MM.1S (cell line): ENCODE measurements around the gene POMP.

ENCODE experiments used
- DNase-seq: peaks from one replicate; pipeline ENCODE4 v3.0.0-alpha.2; 2015
- H2AFZ ChIP-seq: fragments of 300-600 bp; sonication (generic); 2 replicates; pipeline ENCODE4 v1.6.0; 2016; ENCODE audit warnings: antibody characterized with exemption, low read length
- H3F3A ChIP-seq: fragments of 300-600 bp; sonication (generic); 2 replicates; pipeline ENCODE4 v1.6.1; 2016; ENCODE audit warnings: mild to moderate bottlenecking, antibody characterized with exemption, low read length, moderate library complexity, mixed read lengths; ENCODE audit not compliant: insufficient read depth
- H3K27ac ChIP-seq: fragments of 300-600 bp; sonication (generic); 2 replicates; pipeline ENCODE4 v1.5.1; 2016; ENCODE audit warnings: mild to moderate bottlenecking, low read length
- H3K27me3 ChIP-seq: fragments of 300-600 bp; sonication (generic); replicated peaks from 2 replicates; pipeline ENCODE4 v1.6.0; 2016; ENCODE audit warnings: low read length; ENCODE audit not compliant: insufficient read depth
- H3K36me3 ChIP-seq: fragments of 300-600 bp; sonication (generic); replicated peaks from 2 replicates; pipeline ENCODE4 v1.6.1; 2016; ENCODE audit warnings: mild to moderate bottlenecking, low read length, mixed read lengths; ENCODE audit not compliant: insufficient read depth
- H3K4me1 ChIP-seq: fragments of 300-600 bp; sonication (generic); 2 replicates; pipeline ENCODE4 v1.6.1; 2016; ENCODE audit warnings: low read length, mixed read lengths
- H3K4me2 ChIP-seq: fragments of 300-600 bp; sonication (generic); 2 replicates; pipeline ENCODE4 v1.6.0; 2016; ENCODE audit warnings: low read depth, low read length
- H3K4me3 ChIP-seq: fragments of 300-600 bp; sonication (generic); 2 replicates; pipeline ENCODE4 v1.5.1; 2016; ENCODE audit warnings: low read length, mixed read lengths
- H3K79me2 ChIP-seq: fragments of 300-600 bp; sonication (generic); 2 replicates; pipeline ENCODE4 v1.6.1; 2016; ENCODE audit warnings: mixed run types, low read length, mixed read lengths
- H3K9ac ChIP-seq: fragments of 300-600 bp; sonication (generic); 2 replicates; pipeline ENCODE4 v1.6.1; 2016; ENCODE audit warnings: low read length, mixed read lengths
- H3K9me2 ChIP-seq: fragments of 300-600 bp; sonication (generic); replicated peaks from 2 replicates; pipeline ENCODE4 v1.6.1; 2016; ENCODE audit warnings: mild to moderate bottlenecking, low read length, mixed read lengths; ENCODE audit not compliant: insufficient read depth
- H3K9me3 ChIP-seq: fragments of 300-600 bp; sonication (generic); replicated peaks from 2 replicates; pipeline ENCODE4 v1.6.1; 2016; ENCODE audit warnings: mild to moderate bottlenecking, low read length, mixed read lengths; ENCODE audit not compliant: insufficient read depth
- H4K20me1 ChIP-seq: fragments of 300-600 bp; sonication (generic); 2 replicates; pipeline ENCODE4 v1.6.1; 2016; ENCODE audit warnings: mild to moderate bottlenecking, low read length, moderate library complexity, mixed read lengths; ENCODE audit not compliant: insufficient read depth
- EZH2 ChIP-seq: fragments of 300-600 bp; sonication (generic); optimal IDR thresholded peaks from 2 replicates; pipeline ENCODE3; 2017; ENCODE audit warnings: low read depth, mild to moderate bottlenecking, antibody characterized with exemption, low read length, mixed read lengths
- EZH2phosphoT487 ChIP-seq: fragments of 300-600 bp; sonication (generic); IDR thresholded peaks from 2 replicates; pipeline ENCODE4 v1.6.1; 2018; ENCODE audit warnings: antibody characterized with exemption, low read length
- TF ChIP-seq, protein P1 (sequence below): fragments of 300-600 bp; sonication (generic); IDR thresholded peaks from 2 replicates; pipeline ENCODE4 v1.5.1; 2016; ENCODE audit warnings: antibody characterized with exemption, low read length, mixed read lengths

The POMP gene

DNA sequence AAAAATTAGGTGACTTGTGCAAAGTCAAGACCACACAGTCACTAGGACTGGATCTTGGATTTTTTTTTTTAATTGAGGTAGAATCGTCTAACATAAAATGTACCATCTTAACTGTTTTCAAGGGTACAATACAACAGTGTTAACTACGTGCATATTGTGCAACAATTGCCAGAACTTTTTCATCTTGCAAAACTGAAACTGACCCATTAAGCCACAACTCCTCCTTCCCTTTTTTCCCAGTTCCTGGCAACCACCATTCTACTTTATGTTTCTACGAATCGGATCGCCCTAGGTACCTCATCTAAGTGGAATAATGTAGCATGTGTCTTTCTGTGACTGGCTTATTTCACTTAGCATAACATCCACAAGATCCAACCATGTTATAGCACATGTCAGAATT lies 37.5 kb upstream of the POMP start:
- H3K9me2 ChIP-seq = no peaks in the 10 kb centered on the region
- DNase-seq = no peak
- H3K4me2 ChIP-seq = no peak overlapping the region
- H3F3A ChIP-seq = no peaks in the 10 kb centered on the region
- H4K20me1 ChIP-seq = no peaks in the 10 kb centered on the region
- no peak overlapping the region for H2AFZ ChIP-seq
- H3K9me3 ChIP-seq = no peaks in the 10 kb centered on the region
- no peaks in the 10 kb centered on the region for H3K36me3 ChIP-seq
- no peak overlapping the region for H3K27ac ChIP-seq
- no peak overlapping the region for H3K4me3 ChIP-seq
- H3K9ac ChIP-seq = no peak overlapping the region
- H3K27me3 ChIP-seq = no peaks in the 10 kb centered on the region
- H3K79me2 ChIP-seq = no peaks in the 10 kb centered on the region
- no peak for TF ChIP-seq EZH2
- no peak for TF ChIP-seq EZH2phosphoT487
- TF ChIP-seq, protein P1, sequence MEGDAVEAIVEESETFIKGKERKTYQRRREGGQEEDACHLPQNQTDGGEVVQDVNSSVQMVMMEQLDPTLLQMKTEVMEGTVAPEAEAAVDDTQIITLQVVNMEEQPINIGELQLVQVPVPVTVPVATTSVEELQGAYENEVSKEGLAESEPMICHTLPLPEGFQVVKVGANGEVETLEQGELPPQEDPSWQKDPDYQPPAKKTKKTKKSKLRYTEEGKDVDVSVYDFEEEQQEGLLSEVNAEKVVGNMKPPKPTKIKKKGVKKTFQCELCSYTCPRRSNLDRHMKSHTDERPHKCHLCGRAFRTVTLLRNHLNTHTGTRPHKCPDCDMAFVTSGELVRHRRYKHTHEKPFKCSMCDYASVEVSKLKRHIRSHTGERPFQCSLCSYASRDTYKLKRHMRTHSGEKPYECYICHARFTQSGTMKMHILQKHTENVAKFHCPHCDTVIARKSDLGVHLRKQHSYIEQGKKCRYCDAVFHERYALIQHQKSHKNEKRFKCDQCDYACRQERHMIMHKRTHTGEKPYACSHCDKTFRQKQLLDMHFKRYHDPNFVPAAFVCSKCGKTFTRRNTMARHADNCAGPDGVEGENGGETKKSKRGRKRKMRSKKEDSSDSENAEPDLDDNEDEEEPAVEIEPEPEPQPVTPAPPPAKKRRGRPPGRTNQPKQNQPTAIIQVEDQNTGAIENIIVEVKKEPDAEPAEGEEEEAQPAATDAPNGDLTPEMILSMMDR = no peak
- no peaks in the 10 kb centered on the region for H3K4me1 ChIP-seq

DNA sequence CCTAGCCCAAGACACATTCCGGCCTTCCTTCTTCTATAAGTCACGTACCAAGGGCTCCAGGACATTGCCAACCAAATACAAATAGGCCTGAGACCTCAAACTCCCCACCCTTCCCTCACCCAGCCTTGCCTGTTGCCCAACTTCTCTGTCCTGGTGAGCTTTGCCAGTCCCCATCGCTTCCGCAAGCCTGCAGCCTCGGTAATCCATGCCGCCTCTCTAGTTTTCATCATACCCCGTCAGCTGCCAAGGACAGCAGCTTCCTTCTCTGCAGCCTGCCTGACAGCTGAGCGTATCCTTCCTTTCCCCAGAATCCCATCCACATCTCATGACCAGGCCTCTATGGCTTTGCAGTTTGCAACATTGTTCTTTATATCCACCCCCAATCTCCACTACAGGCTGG lies 36.6 kb upstream of the POMP start:
- H3K4me1 ChIP-seq = no peaks in the 10 kb centered on the region

DNA sequence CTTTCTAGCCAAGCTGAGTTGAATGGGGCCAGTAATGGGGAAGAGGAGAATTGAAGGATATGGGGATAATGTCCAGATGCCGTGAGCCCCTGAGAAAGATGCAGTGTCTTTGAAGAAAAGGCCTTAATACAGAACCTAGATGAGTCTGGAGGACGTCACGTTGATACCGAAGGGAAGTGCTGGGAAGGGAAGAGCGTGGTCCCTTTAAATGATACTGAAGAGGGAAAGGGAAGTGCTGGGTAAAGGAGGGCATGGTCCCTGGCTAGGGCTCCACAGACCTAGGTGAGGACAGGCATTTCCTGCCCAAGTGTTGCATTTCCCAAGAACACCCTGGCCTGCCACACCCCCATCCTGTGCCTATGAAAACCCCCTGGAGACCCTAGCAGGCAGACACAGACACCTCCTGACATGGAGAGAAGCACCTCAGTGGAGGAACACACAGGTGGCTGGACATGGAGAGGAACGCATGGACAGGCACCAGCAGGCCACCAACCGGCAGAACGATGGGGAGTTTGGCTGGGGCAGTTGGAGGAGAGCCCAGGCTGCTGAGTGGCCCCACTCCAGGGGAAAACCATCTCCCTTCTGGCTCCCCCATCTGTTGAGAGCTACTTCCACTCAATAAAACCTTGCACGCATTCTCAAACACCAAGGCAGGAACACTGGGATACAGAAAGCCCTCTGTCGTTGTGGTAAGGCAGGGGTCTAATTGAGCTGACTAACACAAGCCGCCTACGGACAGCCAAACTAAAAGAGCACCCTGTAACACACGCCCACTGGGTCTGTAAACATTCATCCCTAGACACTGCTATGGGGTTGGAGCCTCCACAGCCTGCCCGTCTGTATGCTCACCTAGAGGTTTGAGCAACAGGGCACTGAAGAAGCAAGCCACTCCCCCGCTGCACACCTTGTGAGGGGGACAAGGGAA lies 34.9 kb upstream of the POMP start:
- H3K4me1 ChIP-seq = no peaks in the 10 kb centered on the region
- no peak overlapping the region for H3K27ac ChIP-seq
- no peaks in the 10 kb centered on the region for H3K9me3 ChIP-seq
- TF ChIP-seq, protein P1 = no peak
- TF ChIP-seq EZH2 (no peak), EZH2phosphoT487 (no peak)
- no peaks in the 10 kb centered on the region for H4K20me1 ChIP-seq
- H3K4me3 ChIP-seq = no peak overlapping the region
- H2AFZ ChIP-seq = no peak overlapping the region
- DNase-seq = no peak
- no peak overlapping the region for H3K4me2 ChIP-seq
- H3F3A ChIP-seq = no peaks in the 10 kb centered on the region
- H3K79me2 ChIP-seq = no peaks in the 10 kb centered on the region
- no peaks in the 10 kb centered on the region for H3K36me3 ChIP-seq
- H3K9ac ChIP-seq = no peak overlapping the region
- no peaks in the 10 kb centered on the region for H3K9me2 ChIP-seq
- H3K27me3 ChIP-seq = no peaks in the 10 kb centered on the region

More for the DNA sequence above, 36.6 kb upstream of the POMP start:
- no peaks in the 10 kb centered on the region for H3K27me3 ChIP-seq
- no peak overlapping the region for H3K4me2 ChIP-seq
- no peaks in the 10 kb centered on the region for H3K9me2 ChIP-seq
- no peak overlapping the region for H3K4me3 ChIP-seq
- H4K20me1 ChIP-seq = no peaks in the 10 kb centered on the region
- no peaks in the 10 kb centered on the region for H3K79me2 ChIP-seq
- H3K27ac ChIP-seq = no peak overlapping the region
- no peak overlapping the region for H3K9ac ChIP-seq
- H3K36me3 ChIP-seq = no peaks in the 10 kb centered on the region
- no peak overlapping the region for H2AFZ ChIP-seq
- no peaks in the 10 kb centered on the region for H3F3A ChIP-seq
- DNase-seq = no peak
- no peak for TF ChIP-seq EZH2phosphoT487
- no peak for TF ChIP-seq EZH2
- TF ChIP-seq, protein P1 = no peak
- H3K9me3 ChIP-seq = no peaks in the 10 kb centered on the region
